HEK293 (cell line): ENCODE data around the gene SNAPC2.
A peak's percentile ranks its signal among the peaks of the same experiment; 100 is the strongest.

Source experiments
- EGR2 ChIP-seq: fragments of 450-650 bp; formaldehyde crosslinking; IDR thresholded peaks from 2 replicates; pipeline ENCODE4 v1.5.1; 2016; ENCODE audit warnings: low read depth, missing biosample characterization, missing genetic modification characterization
- HIC1 ChIP-seq: fragments of 450-650 bp; formaldehyde crosslinking; IDR thresholded peaks from 2 replicates; pipeline ENCODE4 v1.5.1; 2016; ENCODE audit warnings: missing biosample characterization, missing genetic modification characterization
- INSM2 ChIP-seq: fragments of 450-650 bp; formaldehyde crosslinking; IDR thresholded peaks from 2 replicates; pipeline ENCODE4 v1.5.1; 2016; ENCODE audit warnings: missing biosample characterization, missing genetic modification characterization
- REST ChIP-seq: fragments of 450-650 bp; formaldehyde crosslinking; IDR thresholded peaks from 2 replicates; pipeline ENCODE4 v1.5.1; 2016; ENCODE audit warnings: missing biosample characterization, missing genetic modification characterization
- SP7 ChIP-seq: fragments of 450-650 bp; formaldehyde crosslinking; IDR thresholded peaks from 2 replicates; pipeline ENCODE4 v1.5.1; 2016; ENCODE audit warnings: missing biosample characterization, missing genetic modification characterization
- ZBTB11 ChIP-seq: fragments of 450-650 bp; formaldehyde crosslinking; conservative IDR thresholded peaks from 2 replicates; pipeline ENCODE4 v1.5.1; 2016; ENCODE audit warnings: low read depth, missing biosample characterization, missing genetic modification characterization
- ZBTB8A ChIP-seq: fragments of 450-650 bp; formaldehyde crosslinking; IDR thresholded peaks from 2 replicates; pipeline ENCODE4 v1.5.1; 2016; ENCODE audit warnings: missing biosample characterization, missing genetic modification characterization
- ZNF138 ChIP-seq: fragments of 450-650 bp; formaldehyde crosslinking; IDR thresholded peaks from 2 replicates; pipeline ENCODE4 v1.5.1; 2016; ENCODE audit warnings: missing biosample characterization, missing genetic modification characterization, borderline replicate concordance
- ZNF146 ChIP-seq: fragments of 450-650 bp; formaldehyde crosslinking; IDR thresholded peaks from 2 replicates; pipeline ENCODE4 v1.5.1; 2016; ENCODE audit warnings: missing biosample characterization, missing genetic modification characterization
- ZNF211 ChIP-seq: fragments of 450-650 bp; formaldehyde crosslinking; IDR thresholded peaks from 2 replicates; pipeline ENCODE4 v1.5.1; 2016; ENCODE audit warnings: low read depth, missing biosample characterization, missing genetic modification characterization
- ZNF26 ChIP-seq: fragments of 450-650 bp; formaldehyde crosslinking; IDR thresholded peaks from 2 replicates; pipeline ENCODE4 v1.5.1; 2016; ENCODE audit warnings: missing biosample characterization, missing genetic modification characterization
- ZNF280C ChIP-seq: fragments of 450-650 bp; formaldehyde crosslinking; IDR thresholded peaks from 2 replicates; pipeline ENCODE4 v1.5.1; 2016; ENCODE audit warnings: missing biosample characterization, missing genetic modification characterization
- ZNF354C ChIP-seq: fragments of 450-650 bp; formaldehyde crosslinking; IDR thresholded peaks from 2 replicates; pipeline ENCODE4 v1.5.1; 2016; ENCODE audit warnings: missing biosample characterization, missing genetic modification characterization, low read depth, borderline replicate concordance
- ZNF362 ChIP-seq: fragments of 450-650 bp; formaldehyde crosslinking; IDR thresholded peaks from 2 replicates; pipeline ENCODE4 v1.5.1; 2016; ENCODE audit warnings: missing biosample characterization, missing genetic modification characterization
- ZNF394 ChIP-seq: fragments of 450-650 bp; formaldehyde crosslinking; IDR thresholded peaks from 2 replicates; pipeline ENCODE4 v1.5.1; 2016; ENCODE audit warnings: missing biosample characterization, missing genetic modification characterization, mild to moderate bottlenecking, moderate library complexity, borderline replicate concordance
- ZNF48 ChIP-seq: fragments of 450-650 bp; formaldehyde crosslinking; IDR thresholded peaks from 2 replicates; pipeline ENCODE4 v1.5.1; 2016; ENCODE audit warnings: missing biosample characterization, missing genetic modification characterization
- ZNF548 ChIP-seq: fragments of 450-650 bp; formaldehyde crosslinking; IDR thresholded peaks from 2 replicates; pipeline ENCODE4 v1.5.1; 2016; ENCODE audit warnings: missing biosample characterization, missing genetic modification characterization
- ZNF670 ChIP-seq: fragments of 450-650 bp; formaldehyde crosslinking; IDR thresholded peaks from 2 replicates; pipeline ENCODE4 v1.5.1; 2016; ENCODE audit warnings: missing biosample characterization, missing genetic modification characterization, low read depth
- ZNF704 ChIP-seq: fragments of 450-650 bp; formaldehyde crosslinking; IDR thresholded peaks from 2 replicates; pipeline ENCODE4 v1.5.1; 2016; ENCODE audit warnings: missing biosample characterization, missing genetic modification characterization
- ZNF776 ChIP-seq: fragments of 450-650 bp; formaldehyde crosslinking; IDR thresholded peaks from 2 replicates; pipeline ENCODE4 v1.5.0; 2017; ENCODE audit warnings: missing biosample characterization, missing genetic modification characterization, borderline replicate concordance

SNAPC2 gene

GRCh38 chr19:7871437-7872305 is 48.5 kb upstream of the SNAPC2 start (continued):
- TF ChIP-seq ZNF138 (tag by site-specific recombination) (no peak), ZNF394 (tag by site-specific recombination) (no peak; the same call in 1 of the 2 replicates), ZNF670 (tag by site-specific recombination) (no peak), ZNF704 (tag by site-specific recombination) (no peak), ZNF48 (tag by site-specific recombination) (no peak), ZNF548 (tag by site-specific recombination) (no peak), HIC1 (tag by site-specific recombination) (no peak), INSM2 (tag by site-specific recombination) (no peak), SP7 (tag by site-specific recombination) (peak; percentile 44), EGR2 (peak; percentile 74), ZNF776 (no peak), ZBTB8A (no peak), ZNF280C (tag by site-specific recombination) (no peak), ZNF146 (no peak), ZNF211 (tag by site-specific recombination) (no peak), REST (tag by site-specific recombination) (no peak), ZNF26 (tag by site-specific recombination) (no peak), ZBTB11 (no peak), ZNF362 (tag by site-specific recombination) (no peak), ZNF354C (tag by site-specific recombination) (no peak)
